ENCODE data around the gene PRLHR. TPM values are rescaled to one million over a fixed set of nuclear protein-coding genes. Genes with fewer than 3 reads are reported as not detected.
"Not testable (repeated sequence)": the region's sequence is repeated elsewhere in the genome, so short reads cannot be mapped to it uniquely, and the experiment has no call there.

Gene PRLHR
- total and polyA plus RNA-seq, 10 donors, result not detected

DNA sequence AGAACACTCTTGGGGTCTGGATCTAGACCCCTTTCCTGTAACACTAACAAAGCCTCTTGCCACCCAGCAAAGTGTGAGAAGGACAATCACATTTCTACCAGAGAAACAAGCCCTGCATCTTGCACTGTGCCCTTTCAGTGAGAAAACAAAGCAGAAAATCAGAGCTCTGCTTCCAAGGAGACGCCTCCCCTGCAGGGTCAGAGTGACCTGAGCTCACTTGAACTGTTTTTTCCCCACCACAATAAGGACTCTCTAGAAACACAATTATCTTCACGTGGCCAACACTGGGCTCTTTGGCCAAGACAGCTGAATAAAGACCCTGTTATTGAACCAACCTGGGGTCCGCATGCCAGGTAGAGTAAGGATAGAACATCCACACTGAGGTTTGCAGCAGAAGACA is 30.1 kb upstream of the PRLHR start:
- TF ChIP-seq POLR2A (IDR thresholded peaks at IDR 0.05), result no peak
- TF ChIP-seq, protein P1, sequence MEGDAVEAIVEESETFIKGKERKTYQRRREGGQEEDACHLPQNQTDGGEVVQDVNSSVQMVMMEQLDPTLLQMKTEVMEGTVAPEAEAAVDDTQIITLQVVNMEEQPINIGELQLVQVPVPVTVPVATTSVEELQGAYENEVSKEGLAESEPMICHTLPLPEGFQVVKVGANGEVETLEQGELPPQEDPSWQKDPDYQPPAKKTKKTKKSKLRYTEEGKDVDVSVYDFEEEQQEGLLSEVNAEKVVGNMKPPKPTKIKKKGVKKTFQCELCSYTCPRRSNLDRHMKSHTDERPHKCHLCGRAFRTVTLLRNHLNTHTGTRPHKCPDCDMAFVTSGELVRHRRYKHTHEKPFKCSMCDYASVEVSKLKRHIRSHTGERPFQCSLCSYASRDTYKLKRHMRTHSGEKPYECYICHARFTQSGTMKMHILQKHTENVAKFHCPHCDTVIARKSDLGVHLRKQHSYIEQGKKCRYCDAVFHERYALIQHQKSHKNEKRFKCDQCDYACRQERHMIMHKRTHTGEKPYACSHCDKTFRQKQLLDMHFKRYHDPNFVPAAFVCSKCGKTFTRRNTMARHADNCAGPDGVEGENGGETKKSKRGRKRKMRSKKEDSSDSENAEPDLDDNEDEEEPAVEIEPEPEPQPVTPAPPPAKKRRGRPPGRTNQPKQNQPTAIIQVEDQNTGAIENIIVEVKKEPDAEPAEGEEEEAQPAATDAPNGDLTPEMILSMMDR (IDR thresholded peaks at IDR 0.05 in 8 of 11, conservative IDR thresholded peaks at IDR 0.05 in 3 of 11), result no peak
- TF ChIP-seq POLR2AphosphoS5 (IDR thresholded peaks at IDR 0.05), result no peak
- Histone ChIP-seq H3K36me3 (no peaks in the 10 kb centered on the region), H3K4me1 (no peaks in the 10 kb centered on the region), H3K27me3 (replicated peaks in 1 of 7) (peaks cover 0 to 44% (median 0%) of the 10 kb centered on the region in 7 donors), H3K27ac (no peak overlapping the region), H3K4me3 (no peak overlapping the region), H3K9me3 (no peaks in the 10 kb centered on the region)
- 60 to 80% (median 76%) methylated on average over 3 of the region's 3 CpGs for WGBS, 5 donors
- intact Hi-C loops (cut with DNase I; ENCODE audit: low total_unique reads), result no loop called here
- DNase-seq, result no peak

DNA sequence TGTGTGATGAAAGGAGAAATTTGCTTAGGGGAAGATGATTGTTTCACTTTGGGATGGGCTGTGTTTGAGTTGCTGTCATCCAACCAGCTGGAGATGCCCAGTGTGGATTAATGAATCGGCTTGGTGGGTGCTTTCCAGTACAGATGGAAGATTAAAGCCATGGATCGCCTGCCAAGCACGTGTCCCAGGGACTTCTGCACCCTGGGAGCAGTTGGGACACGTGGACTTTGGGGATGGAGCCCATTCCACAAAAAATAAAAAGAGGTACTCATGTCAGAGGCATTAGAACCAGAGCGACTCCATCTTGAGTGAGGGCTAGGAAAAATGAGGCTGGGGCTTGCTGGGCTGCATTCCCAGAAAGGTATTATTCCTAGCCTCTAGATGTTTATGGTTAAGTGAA is 29.3 kb upstream of the PRLHR start:
- 63 to 72% (median 63%) methylated on average over 5 of the region's 5 CpGs for WGBS, 5 donors
- TF ChIP-seq, protein P1 (IDR thresholded peaks at IDR 0.05 in 8 of 11, conservative IDR thresholded peaks at IDR 0.05 in 3 of 11), result no peak
- no peak for TF ChIP-seq POLR2AphosphoS5 (IDR thresholded peaks at IDR 0.05)
- no peak for TF ChIP-seq POLR2A (IDR thresholded peaks at IDR 0.05)
- Histone ChIP-seq H3K27ac (no peak overlapping the region), H3K4me1 (no peaks in the 10 kb centered on the region), H3K36me3 (no peaks in the 10 kb centered on the region), H3K27me3 (replicated peaks in 1 of 7) (peaks cover 0 to 46% (median 0%) of the 10 kb centered on the region in 7 donors), H3K4me3 (no peak overlapping the region), H3K9me3 (no peaks in the 10 kb centered on the region)
- intact Hi-C loops (cut with DNase I; ENCODE audit: low total_unique reads), result no loop called here
- no peak for DNase-seq

DNA sequence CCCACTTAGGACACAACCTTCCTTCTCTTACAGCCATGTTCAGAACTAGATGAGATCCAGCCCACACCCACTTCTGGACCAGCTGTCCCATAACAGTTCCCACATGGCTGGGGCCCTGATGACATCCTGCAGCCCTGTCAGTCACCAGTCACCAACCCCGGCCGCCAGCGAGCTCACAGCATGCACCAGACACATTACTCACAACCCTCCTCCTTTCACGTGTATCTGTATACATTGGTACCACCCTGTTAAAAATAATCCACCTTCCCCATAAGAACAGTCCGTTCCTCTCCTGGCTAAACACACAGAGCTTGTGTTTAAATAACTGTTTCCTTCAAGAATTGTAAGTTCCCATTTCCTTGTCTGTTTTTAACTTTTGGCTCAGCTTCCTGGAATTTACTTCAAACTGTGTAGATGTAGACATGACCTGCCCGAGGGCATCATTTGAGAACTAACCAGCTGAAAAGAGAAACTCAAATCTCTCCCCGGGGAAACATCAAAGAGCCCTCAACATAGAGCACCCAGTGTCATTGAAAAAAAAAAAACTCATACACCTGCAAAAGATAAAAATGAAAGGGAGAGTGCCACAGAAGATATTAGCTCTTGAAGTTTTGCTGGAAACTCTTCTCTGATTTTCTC is 26.0 kb upstream of the PRLHR start:
- no peak overlapping the region for H3K4me3 ChIP-seq
- intact Hi-C loops (cut with DNase I; ENCODE audit: low total_unique reads), result no loop called here
- peaks cover 0 to 36% (median 0%) of the 10 kb centered on the region in 7 donors for H3K27me3 ChIP-seq (replicated peaks in 1 of 7)
- no peaks in the 10 kb centered on the region for H3K9me3 ChIP-seq
- no peak for DNase-seq
- no peaks in the 10 kb centered on the region for H3K4me1 ChIP-seq
- H3K27ac ChIP-seq, result no peak overlapping the region
- TF ChIP-seq, protein P1 (IDR thresholded peaks at IDR 0.05 in 8 of 11, conservative IDR thresholded peaks at IDR 0.05 in 3 of 11), result no peak
- TF ChIP-seq POLR2A (IDR thresholded peaks at IDR 0.05), result no peak
- TF ChIP-seq POLR2AphosphoS5 (IDR thresholded peaks at IDR 0.05), result no peak
- 27 to 31% (median 28%) methylated on average over 7 of the region's 7 CpGs for WGBS, 5 donors
- H3K36me3 ChIP-seq, result no peaks in the 10 kb centered on the region

DNA sequence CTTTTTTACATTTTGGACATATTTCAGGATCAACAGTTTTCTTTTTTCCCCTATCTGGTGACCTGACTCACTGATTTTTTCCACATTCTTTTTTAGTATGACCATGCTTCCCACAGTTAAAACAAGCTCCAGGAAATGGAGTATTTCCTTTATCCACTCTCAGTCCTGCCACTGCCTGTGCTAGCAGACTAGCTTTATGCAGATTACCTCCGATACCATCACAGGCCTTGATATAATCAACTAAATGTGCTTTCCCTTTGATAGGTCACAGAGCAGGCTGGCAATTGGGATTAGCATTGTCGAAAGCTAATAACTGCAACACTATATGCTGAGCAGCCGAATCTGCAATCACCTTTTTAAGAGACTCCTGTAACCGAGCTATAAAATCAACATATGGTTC is 18.4 kb upstream of the PRLHR start:
- H3K4me1 ChIP-seq; H3K4me3 ChIP-seq; DNase-seq; H3K27ac ChIP-seq; H3K36me3 ChIP-seq; intact Hi-C loops (cut with DNase I; ENCODE audit: low total_unique reads): not testable (repeated sequence)
- 38 to 60% (median 44%) methylated on average over 4 of the region's 4 CpGs for WGBS, 5 donors
- Histone ChIP-seq H3K9me3 (peaks cover 0 to 10% (median 4%) of the 10 kb centered on the region in 8 donors), H3K27me3 (replicated peaks in 1 of 7) (peaks cover 0 to 19% (median 0%) of the 10 kb centered on the region in 7 donors)

Data from spleen (tissue), 11 donors.